IMR-90 (cell line): Measurements from ENCODE around the gene LZIC. TPM values are rescaled to one million over a fixed set of nuclear protein-coding genes. Genes with fewer than 3 reads are reported as not detected.

ENCODE experiments used
- ATAC-seq: fragments of 200-7000 bp; cut with Tn5 transposase; 2 replicates; pipeline ENCODE4 v1.9.1; 2020; ENCODE audit warnings: low read depth, mild to moderate bottlenecking, moderate library complexity
- BruUV-seq: library from RNA; stranded (reverse); fragments of 400-500 nt; replicated peaks from 2 replicates; lab custom pipeline; 2021; lab: Mats Ljungman, UMichigan
- CTCF ChIA-PET: fragments of 300-600 bp; formaldehyde crosslinking; extraction: SDS; loops from one replicate; lab custom pipeline; 2021; ENCODE audit warnings: antibody characterized with exemption; lab: Yijun Ruan, JAX
- POLR2A ChIA-PET: fragments of 300-600 bp; sonication (Branson Sonifier 250); formaldehyde crosslinking; loops from one replicate; lab custom pipeline; 2022; ENCODE audit warnings: antibody characterized with exemption; ENCODE audit not compliant: unreplicated experiment; lab: Charles Lee
- DNase-seq: peaks from one replicate; pipeline ENCODE4 v3.0.0; 2013
- H2AFZ ChIP-seq: replicated peaks from 2 replicates; pipeline ENCODE3; 2013; ENCODE audit warnings: low read length, mild to moderate bottlenecking; ENCODE audit not compliant: poor library complexity
- H2AK5ac ChIP-seq: 2 replicates; pipeline ENCODE4 v1.6.1; 2013; ENCODE audit warnings: low read depth, low read length, inconsistent platforms
- H2AK9ac ChIP-seq: replicated peaks from 2 replicates; pipeline ENCODE3; 2013; ENCODE audit warnings: mild to moderate bottlenecking, low read depth, low read length, moderate library complexity; ENCODE audit not compliant: poor library complexity
- H2BK120ac ChIP-seq: 2 replicates; pipeline ENCODE4 v1.6.1; 2013; ENCODE audit warnings: low read depth, low read length, inconsistent platforms
- H2BK15ac ChIP-seq: 3 replicates; pipeline ENCODE4 v1.6.1; 2013; ENCODE audit warnings: low read depth, low read length, inconsistent platforms
- H2BK20ac ChIP-seq: 2 replicates; pipeline ENCODE4 v1.6.1; 2013; ENCODE audit warnings: low read depth, mild to moderate bottlenecking, inconsistent platforms, low read length, moderate library complexity
- H2BK5ac ChIP-seq: 2 replicates; pipeline ENCODE4 v1.6.1; 2013; ENCODE audit warnings: mild to moderate bottlenecking, low read depth, low read length, inconsistent platforms; ENCODE audit not compliant: poor library complexity, severe bottlenecking
- H3K14ac ChIP-seq: replicated peaks from 2 replicates; pipeline ENCODE4 v1.6.1; 2013; ENCODE audit warnings: low read depth, low read length, inconsistent platforms
- H3K18ac ChIP-seq: 2 replicates; pipeline ENCODE4 v1.6.1; 2013; ENCODE audit warnings: low read depth, low read length, control low read depth
- H3K23ac ChIP-seq: 2 replicates; pipeline ENCODE4 v1.6.1; 2013; ENCODE audit warnings: low read depth, low read length, inconsistent platforms
- H3K27ac ChIP-seq: 2 replicates; pipeline ENCODE4 v1.5.1; 2013; ENCODE audit warnings: mild to moderate bottlenecking, control low read depth, low read length; ENCODE audit not compliant: insufficient read depth
- H3K27me3 ChIP-seq: 2 replicates; pipeline ENCODE4 v1.6.1; 2013; ENCODE audit warnings: low read length; ENCODE audit not compliant: control insufficient read depth, insufficient read depth
- H3K36me3 ChIP-seq: 2 replicates; pipeline ENCODE4 v1.6.1; 2013; ENCODE audit warnings: low read length, mixed read lengths; ENCODE audit not compliant: control insufficient read depth, insufficient read depth
- H3K4ac ChIP-seq: 2 replicates; pipeline ENCODE4 v1.6.1; 2013; ENCODE audit warnings: low read depth, low read length, inconsistent platforms
- H3K4me1 ChIP-seq: 2 replicates; pipeline ENCODE4 v1.6.1; 2013; ENCODE audit warnings: low read length, mixed read lengths; ENCODE audit not compliant: control insufficient read depth, insufficient read depth
- H3K4me2 ChIP-seq: 2 replicates; pipeline ENCODE4 v1.6.1; 2013; ENCODE audit warnings: low read depth, mild to moderate bottlenecking, control low read depth, low read length, moderate library complexity
- H3K4me3 ChIP-seq: 2 replicates; pipeline ENCODE4 v1.5.1; 2013; ENCODE audit warnings: low read depth, mild to moderate bottlenecking, control low read depth, low read length, moderate library complexity; ENCODE audit not compliant: insufficient read depth
- H3K56ac ChIP-seq: 2 replicates; pipeline ENCODE4 v1.6.1; 2013; ENCODE audit warnings: low read length, inconsistent platforms; ENCODE audit not compliant: insufficient read depth; ENCODE audit errors: extremely low read depth
- H3K79me1 ChIP-seq, 2 experiments: 2 replicates each; pipeline ENCODE4 v1.6.1; 2013; ENCODE audit warnings: low read length in 2 of 2, inconsistent platforms in 1 of 2, low read depth in 1 of 2
- H3K9ac ChIP-seq: 2 replicates; pipeline ENCODE4 v1.6.1; 2013; ENCODE audit warnings: low read depth, low read length, control low read depth
- H3K9me1 ChIP-seq: 2 replicates; pipeline ENCODE4 v1.6.1; 2013; ENCODE audit warnings: low read length, inconsistent platforms; ENCODE audit not compliant: insufficient read depth
- H3K9me3 ChIP-seq: 2 replicates; pipeline ENCODE4 v1.6.1; 2013; ENCODE audit warnings: low read length; ENCODE audit not compliant: control insufficient read depth, insufficient read depth
- H4K20me1 ChIP-seq: 2 replicates; pipeline ENCODE4 v1.6.1; 2013; ENCODE audit warnings: low read length, inconsistent platforms; ENCODE audit not compliant: insufficient read depth
- H4K5ac ChIP-seq: 2 replicates; pipeline ENCODE4 v1.6.1; 2013; ENCODE audit warnings: mild to moderate bottlenecking, low read depth, low read length, control low read depth
- H4K8ac ChIP-seq, 2 experiments: 2 replicates each; pipeline ENCODE4 v1.6.1; 2013; ENCODE audit warnings: low read depth in 2 of 2, low read length in 2 of 2, control low read depth in 1 of 2, inconsistent platforms in 1 of 2
- H4K91ac ChIP-seq: 2 replicates; pipeline ENCODE4 v1.6.1; 2013; ENCODE audit warnings: low read depth, low read length, inconsistent platforms; ENCODE audit not compliant: insufficient read depth
- BHLHE40 ChIP-seq: fragments of 150-350 bp; IDR thresholded peaks from 2 replicates; pipeline ENCODE4 v1.6.1; 2016; ENCODE audit warnings: mild to moderate bottlenecking, low read depth, low read length
- CEBPB ChIP-seq: IDR thresholded peaks from 2 replicates; pipeline ENCODE4 v1.6.1; 2012; ENCODE audit warnings: low read depth, low read length, improper control_type of control experiment
- CHD1 ChIP-seq: IDR thresholded peaks from 2 replicates; pipeline ENCODE4 v1.6.1; 2012; ENCODE audit warnings: low read depth, low read length, improper control_type of control experiment
- FOS ChIP-seq: fragments of 150-350 bp; IDR thresholded peaks from 2 replicates; pipeline ENCODE4 v1.6.1; 2016; ENCODE audit warnings: low read depth, low read length
- MAFK ChIP-seq: IDR thresholded peaks from 2 replicates; pipeline ENCODE4 v1.6.1; 2012; ENCODE audit warnings: low read depth, low read length, improper control_type of control experiment
- MXI1 ChIP-seq: IDR thresholded peaks from 2 replicates; pipeline ENCODE4 v1.6.1; 2012; ENCODE audit warnings: low read depth, mild to moderate bottlenecking, low read length, moderate library complexity, borderline replicate concordance
- NFE2L2 ChIP-seq: fragments of 150-350 bp; IDR thresholded peaks from 2 replicates; pipeline ENCODE4 v1.6.1; 2016; ENCODE audit warnings: low read depth, mild to moderate bottlenecking, low read length
- POLR2A ChIP-seq: IDR thresholded peaks from 2 replicates; pipeline ENCODE4 v1.6.1; 2012; ENCODE audit warnings: mild to moderate bottlenecking, low read depth, low read length
- RAD21 ChIP-seq: IDR thresholded peaks from 2 replicates; pipeline ENCODE4 v1.6.1; 2012; ENCODE audit warnings: low read length, improper control_type of control experiment
- RFX5 ChIP-seq: IDR thresholded peaks from 2 replicates; pipeline ENCODE4 v1.8.0; 2012; ENCODE audit warnings: low read depth, mild to moderate bottlenecking, low read length, moderate library complexity
- SMC3 ChIP-seq: fragments of 150-350 bp; IDR thresholded peaks from 2 replicates; pipeline ENCODE4 v1.6.1; 2016; ENCODE audit warnings: low read depth, mild to moderate bottlenecking, antibody characterized with exemption, low read length, moderate library complexity
- USF2 ChIP-seq: fragments of 150-350 bp; IDR thresholded peaks from 2 replicates; pipeline ENCODE4 v1.6.1; 2017; ENCODE audit warnings: mild to moderate bottlenecking, antibody characterized with exemption, low read length, low read depth
- WGBS, 2 experiments: methylation state at CpG; one replicate each; pipeline versions ENCODE4 v1.1.5 to v1.1.7; 2013; ENCODE audit warnings: missing lambda C conversion rate in 2 of 2; ENCODE audit not compliant: insufficient read length in 1 of 2; ENCODE audit errors: extremely low coverage in 2 of 2; 5-methylcytosine and 5-hydroxymethylcytosine counted together
- dilution Hi-C: fragments of 300-500 bp; cut with HindIII; formaldehyde crosslinking; loops from one replicate; pipeline ENCODE4 v1.14.3; 2018; ENCODE audit warnings: low sequenced_read_pairs; ENCODE audit not compliant: unreplicated experiment
- in situ Hi-C: fragments of 300-500 bp; cut with MboI; formaldehyde crosslinking; loops from 3 replicates; pipeline ENCODE4 v1.14.3; 2019; ENCODE audit warnings: low sequenced_read_pairs, inconsistent platforms, mixed read lengths
- intact Hi-C: fragments of 100-400 bp; cut with micrococcal nuclease; formaldehyde crosslinking; loops from 2 replicates; pipeline ENCODE4 v1.10.0; 2022
- polyA plus RNA-seq, 3 experiments: library from polyadenylated mRNA; depleted of rRNA; stranded (reverse); fragments of >200 nt; gene quantifications; 2 replicates each; pipeline ENCODE4 v1.2.3, GENCODE V29; 2012; ENCODE audit warnings: low replicate concordance in 1 of 3
- total RNA-seq: library from RNA; depleted of rRNA; stranded (reverse); fragments of >200 nt; gene quantifications from 2 replicates; pipeline ENCODE4 v1.2.3, GENCODE V29; 2012
- TF ChIP-seq, protein P1 (sequence below): fragments of 150-350 bp; IDR thresholded peaks from 2 replicates; pipeline ENCODE4 v1.6.1; 2016; ENCODE audit warnings: low read depth, mild to moderate bottlenecking, low read length, moderate library complexity, borderline replicate concordance
- TF ChIP-seq, protein P2 (sequence below): conservative IDR thresholded peaks from 2 replicates; pipeline ENCODE4 v1.5.1; 2012; ENCODE audit warnings: mild to moderate bottlenecking, low read depth, low read length, improper control_type of control experiment

LZIC gene
- total and polyA plus RNA-seq, 2 of the 4 experiments (the other 2 are of a cell fraction), result 11.6 to 19.0 TPM

GRCh38 chr1:9910423-9911178 is 32.6 kb downstream of the LZIC start:
- Histone ChIP-seq H3K36me3 (no peaks in the 10 kb centered on the region), H4K5ac (peak overlapping the region; percentile 60), H2BK5ac (peak overlapping the region; percentile 34), H4K20me1 (no peaks in the 10 kb centered on the region), H3K14ac (peak overlapping the region; percentile 83), H4K91ac (peak overlapping the region; percentile 35; the same call in 1 of the 2 replicates), H3K79me1 (peaks cover 22 to 23% of the 10 kb centered on the region in 2 experiments), H4K8ac (peak overlapping the region; percentile 10 to 90; a peak in 3 of 4 replicates), H3K9me3 (no peaks in the 10 kb centered on the region), H3K9ac (peak overlapping the region; percentile 46), H3K4me2 (peak overlapping the region; percentile 63), H3K4ac (peak overlapping the region; percentile 69), H2BK15ac (peak overlapping the region; percentile 4; the same call in 1 of the 3 replicates), H2BK120ac (peak overlapping the region; percentile 28; the same call in 1 of the 2 replicates), H3K4me3 (peak overlapping the region; percentile 51), H3K18ac (peak overlapping the region; percentile 21; the same call in 1 of the 2 replicates), H2BK20ac (no peak overlapping the region), H3K56ac (peak overlapping the region; percentile 52; the same call in 1 of the 2 replicates), H3K4me1 (peaks cover 5% of the 10 kb centered on the region), H2AK9ac (no peak overlapping the region), H2AFZ (peak overlapping the region; percentile 93), H3K9me1 (peaks cover 5% of the 10 kb centered on the region; the same call in 1 of the 2 replicates), H2AK5ac (no peak overlapping the region), H3K27ac (peak overlapping the region; percentile 62), H3K23ac (peak overlapping the region; percentile 86; the same call in 1 of the 2 replicates), H3K27me3 (no peaks in the 10 kb centered on the region)
- POLR2A ChIA-PET, result no interaction called here
- in situ Hi-C loops, result no loop called here
- intact Hi-C loops, result loop anchor here (1.0 kb wide), 1 partner anchor 32 kb away; no protein-coding TSS in a partner anchor
- 0% methylated on average over 20 of the region's 45 CpGs; no CpG with 5 or more reads in 1 of the 2 experiments for WGBS, 2 experiments
- CTCF ChIA-PET, result no interaction called here
- no TSS peak for BruUV-seq
- dilution Hi-C loops, result no loop called here
- ATAC-seq, result peak; percentile 97
- peak; percentile 98 for DNase-seq
- TF ChIP-seq SMC3 (no peak), BHLHE40 (no peak), FOS (no peak), CHD1 (no peak), RFX5 (no peak), CEBPB (no peak), USF2 (peak; percentile 44; the same call in 1 of the 2 replicates), NFE2L2 (no peak), MAFK (no peak), POLR2A (peak; percentile 7; the same call in 1 of the 2 replicates), MXI1 (peak; percentile 87; the same call in 1 of the 2 replicates), RAD21 (no peak)
- TF ChIP-seq, protein P1, sequence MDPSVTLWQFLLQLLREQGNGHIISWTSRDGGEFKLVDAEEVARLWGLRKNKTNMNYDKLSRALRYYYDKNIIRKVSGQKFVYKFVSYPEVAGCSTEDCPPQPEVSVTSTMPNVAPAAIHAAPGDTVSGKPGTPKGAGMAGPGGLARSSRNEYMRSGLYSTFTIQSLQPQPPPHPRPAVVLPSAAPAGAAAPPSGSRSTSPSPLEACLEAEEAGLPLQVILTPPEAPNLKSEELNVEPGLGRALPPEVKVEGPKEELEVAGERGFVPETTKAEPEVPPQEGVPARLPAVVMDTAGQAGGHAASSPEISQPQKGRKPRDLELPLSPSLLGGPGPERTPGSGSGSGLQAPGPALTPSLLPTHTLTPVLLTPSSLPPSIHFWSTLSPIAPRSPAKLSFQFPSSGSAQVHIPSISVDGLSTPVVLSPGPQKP, result no peak
- TF ChIP-seq, protein P2, sequence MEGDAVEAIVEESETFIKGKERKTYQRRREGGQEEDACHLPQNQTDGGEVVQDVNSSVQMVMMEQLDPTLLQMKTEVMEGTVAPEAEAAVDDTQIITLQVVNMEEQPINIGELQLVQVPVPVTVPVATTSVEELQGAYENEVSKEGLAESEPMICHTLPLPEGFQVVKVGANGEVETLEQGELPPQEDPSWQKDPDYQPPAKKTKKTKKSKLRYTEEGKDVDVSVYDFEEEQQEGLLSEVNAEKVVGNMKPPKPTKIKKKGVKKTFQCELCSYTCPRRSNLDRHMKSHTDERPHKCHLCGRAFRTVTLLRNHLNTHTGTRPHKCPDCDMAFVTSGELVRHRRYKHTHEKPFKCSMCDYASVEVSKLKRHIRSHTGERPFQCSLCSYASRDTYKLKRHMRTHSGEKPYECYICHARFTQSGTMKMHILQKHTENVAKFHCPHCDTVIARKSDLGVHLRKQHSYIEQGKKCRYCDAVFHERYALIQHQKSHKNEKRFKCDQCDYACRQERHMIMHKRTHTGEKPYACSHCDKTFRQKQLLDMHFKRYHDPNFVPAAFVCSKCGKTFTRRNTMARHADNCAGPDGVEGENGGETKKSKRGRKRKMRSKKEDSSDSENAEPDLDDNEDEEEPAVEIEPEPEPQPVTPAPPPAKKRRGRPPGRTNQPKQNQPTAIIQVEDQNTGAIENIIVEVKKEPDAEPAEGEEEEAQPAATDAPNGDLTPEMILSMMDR, result no peak
